Naive thymus-derived CD4-positive, alpha-beta T cell (primary cell): ENCODE measurements around the gene UBP1. TPM values are rescaled to one million over a fixed set of nuclear protein-coding genes. Genes with fewer than 3 reads are reported as not detected.
A peak's percentile ranks its signal among the peaks of the same experiment; 100 is the strongest.

ENCODE experiments used
- ATAC-seq: fragments of 150-1000 bp; cut with Tn5 transposase; 2 replicates; pipeline ENCODE4 v1.10.0; 2021; ENCODE audit warnings: mild to moderate bottlenecking, moderate library complexity
- CTCF ChIA-PET: fragments of 350-600 bp; sonication (Branson Sonifier 250); formaldehyde crosslinking; loops from one replicate; lab custom pipeline; 2021; ENCODE audit warnings: antibody characterized with exemption; lab: Charles Lee
- POLR2A ChIA-PET: fragments of 350-600 bp; sonication (Branson Sonifier 250); formaldehyde crosslinking; loops from one replicate; lab custom pipeline; 2021; ENCODE audit warnings: antibody characterized with exemption, inconsistent platforms; lab: Charles Lee
- DNase-seq, 9 donors: peaks; one replicate each; pipeline versions ENCODE4 v3.0.0 to v3.0.0-alpha.2; 2020 to 2022; ENCODE audit warnings: mixed read lengths in 1 of 9
- H3K27ac ChIP-seq: one replicate; pipeline ENCODE4 v1.7.0; 2013; ENCODE audit warnings: mild to moderate bottlenecking, low read depth, low read length, moderate library complexity
- H3K27me3 ChIP-seq, 2 donors: one replicate each; pipeline ENCODE4 v1.7.0; 2013; ENCODE audit warnings: low read length in 2 of 2, mild to moderate bottlenecking in 2 of 2, moderate library complexity in 2 of 2; ENCODE audit not compliant: control insufficient read depth in 2 of 2, insufficient read depth in 2 of 2
- H3K36me3 ChIP-seq, 3 experiments: 1 replicate in 2 of 3; 2 replicates in 1 of 3; pipeline ENCODE4 v1.7.0; 2013; ENCODE audit warnings: low read length in 3 of 3, mild to moderate bottlenecking in 3 of 3, moderate library complexity in 1 of 3; ENCODE audit not compliant: insufficient read depth in 3 of 3, control insufficient read depth in 2 of 3
- H3K4me1 ChIP-seq, 2 donors: one replicate each; pipeline ENCODE4 v1.7.0; 2013; ENCODE audit warnings: low read length in 2 of 2, mild to moderate bottlenecking in 2 of 2, moderate library complexity in 1 of 2; ENCODE audit not compliant: control insufficient read depth in 2 of 2, insufficient read depth in 2 of 2
- H3K4me3 ChIP-seq: 2 replicates; pipeline ENCODE4 v1.7.0; 2013; ENCODE audit warnings: mild to moderate bottlenecking, low read length
- H3K9me3 ChIP-seq, 3 experiments: 1 replicate in 2 of 3; 2 replicates in 1 of 3; pipeline ENCODE4 v1.7.0; 2013; ENCODE audit warnings: low read length in 3 of 3; ENCODE audit not compliant: control insufficient read depth in 2 of 3
- H3K27ac Mint-ChIP-seq, 9 donors: one replicate each; pipeline ENCODE4 v1.8.0; 2020 to 2022; ENCODE audit warnings: mixed read lengths in 9 of 9, mild to moderate bottlenecking in 8 of 9, moderate library complexity in 5 of 9, inconsistent platforms in 2 of 9
- H3K27me3 Mint-ChIP-seq, 5 donors: one replicate each; pipeline ENCODE4 v1.8.0; 2021 to 2022; ENCODE audit warnings: mixed read lengths in 5 of 5, mild to moderate bottlenecking in 1 of 5
- H3K36me3 Mint-ChIP-seq, 5 donors: one replicate each; pipeline ENCODE4 v1.8.0; 2020 to 2022; ENCODE audit warnings: mixed read lengths in 5 of 5, mild to moderate bottlenecking in 3 of 5, inconsistent platforms in 1 of 5
- H3K4me1 Mint-ChIP-seq, 7 donors: one replicate each; pipeline ENCODE4 v1.8.0; 2020 to 2022; ENCODE audit warnings: mixed read lengths in 7 of 7, mild to moderate bottlenecking in 3 of 7, inconsistent platforms in 1 of 7
- H3K4me3 Mint-ChIP-seq, 10 donors: one replicate each; pipeline ENCODE4 v1.8.0; 2020 to 2022; ENCODE audit warnings: mild to moderate bottlenecking in 10 of 10, mixed read lengths in 10 of 10, moderate library complexity in 6 of 10, inconsistent platforms in 2 of 10
- H3K9me3 Mint-ChIP-seq, 11 donors: one replicate each; pipeline ENCODE4 v1.8.0; 2020 to 2022; ENCODE audit warnings: mixed read lengths in 11 of 11, mild to moderate bottlenecking in 4 of 11, inconsistent platforms in 1 of 11, moderate library complexity in 1 of 11
- intact Hi-C, 2 donors: fragments of 100-400 bp; cut with micrococcal nuclease; formaldehyde crosslinking; loops; one replicate each; pipeline ENCODE4 v1.15.1; 2023
- polyA plus RNA-seq, 2 donors: library from polyadenylated mRNA; unstranded; fragments of 300-500 nt; fragmentation: Illumina TruSeq; gene quantifications; one replicate each; pipeline ENCODE4 v1.2.3, GENCODE V29; 2021
- total RNA-seq, 6 experiments: library from RNA in 5 of 6; stranded (reverse) in 5 of 6; gene quantifications; 1 replicate in 5 of 6; 2 replicates in 1 of 6; pipeline ENCODE4 v1.2.3 and lab custom pipeline; 2021 to 2026

The UBP1 gene
- total and polyA plus RNA-seq, 7 experiments from 2014 or later: 9.9 to 116 (median 81.9) TPM

DNA sequence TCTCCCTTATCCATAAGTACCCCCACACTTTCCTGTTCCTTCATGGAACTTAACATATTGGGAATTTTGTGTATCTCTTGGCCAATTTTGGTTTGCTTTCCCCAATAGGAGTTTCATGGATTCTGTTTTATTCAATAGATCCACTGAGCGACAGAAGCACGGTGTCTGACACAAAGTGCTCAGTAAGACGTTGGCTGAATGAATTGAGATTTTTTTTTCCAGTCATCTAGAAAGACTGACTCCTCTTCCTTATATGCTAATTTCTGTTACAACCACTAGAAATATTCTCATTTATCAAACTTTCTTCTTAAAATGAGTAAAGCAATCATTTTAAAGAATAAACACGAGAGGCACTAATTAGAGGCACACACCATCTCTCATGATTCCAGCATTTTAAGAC lies 48.1 kb downstream of the UBP1 start:
- H3K4me1 Mint-ChIP-seq: peaks cover 0 to 15% (median 0%) of the 10 kb centered on the region in 7 donors
- H3K27me3 Mint-ChIP-seq: no peaks in the 10 kb centered on the region
- DNase-seq: no peak
- H3K9me3 ChIP-seq: no peaks in the 10 kb centered on the region
- ChIA-PET CTCF (no interaction called here), POLR2A (no interaction called here)
- H3K4me3 ChIP-seq: no peak overlapping the region
- H3K4me3 Mint-ChIP-seq: no peak overlapping the region
- no peaks in the 10 kb centered on the region for H3K9me3 Mint-ChIP-seq
- no peak for ATAC-seq
- intact Hi-C loops: no loop called here
- peak overlapping the region in 5 of 9 donors; percentile 18 to 71 (median 49) for H3K27ac Mint-ChIP-seq
- H3K36me3 Mint-ChIP-seq: peaks cover 23 to 64% (median 39%) of the 10 kb centered on the region in 5 donors
- no peaks in the 10 kb centered on the region for H3K4me1 ChIP-seq
- H3K27me3 ChIP-seq: no peaks in the 10 kb centered on the region
- H3K27ac ChIP-seq: no peak overlapping the region
- H3K36me3 ChIP-seq: peaks cover 15 to 76% (median 20%) of the 10 kb centered on the region in 3 experiments

- CTCF ChIA-PET: no interaction called here
- POLR2A ChIA-PET: no interaction called here
- intact Hi-C loops: no loop called here
- Histone ChIP-seq H3K4me3 (no peak overlapping the region), H3K36me3 (peaks cover 15 to 76% (median 20%) of the 10 kb centered on the region in 3 experiments), H3K4me1 (no peaks in the 10 kb centered on the region), H3K27ac (no peak overlapping the region), H3K27me3 (no peaks in the 10 kb centered on the region), H3K9me3 (no peaks in the 10 kb centered on the region)
- Mint-ChIP-seq H3K4me3 (no peak overlapping the region), H3K9me3 (no peaks in the 10 kb centered on the region), H3K27ac (peak overlapping the region in 6 of 9 donors; percentile 5 to 71 (median 32)), H3K4me1 (peaks cover 0 to 18% (median 4%) of the 10 kb centered on the region in 7 donors), H3K27me3 (no peaks in the 10 kb centered on the region), H3K36me3 (peaks cover 20 to 64% (median 32%) of the 10 kb centered on the region in 5 donors)
- no peak for DNase-seq
- no peak for ATAC-seq
These were observed 48.8 kb downstream of the UBP1 start for GRCh38 chr3:33391255-33391995.

DNA sequence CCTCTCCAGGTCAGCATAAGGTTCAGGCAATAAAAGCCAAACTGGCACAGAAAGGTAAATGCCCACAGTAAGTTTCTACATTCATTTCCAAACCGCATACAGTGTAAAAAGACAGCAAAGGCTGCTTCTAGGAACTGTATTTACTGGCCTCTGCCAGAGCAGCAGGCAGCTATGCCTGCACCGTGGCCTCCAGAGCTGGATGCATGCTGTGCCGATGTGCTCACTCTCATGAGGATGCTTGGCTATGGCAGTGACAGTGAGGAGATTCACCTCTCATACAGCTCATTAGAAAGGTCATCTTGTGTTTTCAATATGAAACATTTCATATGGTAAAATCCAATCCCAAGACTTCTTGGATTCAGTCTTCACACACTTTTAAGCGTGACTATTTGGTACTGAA lies 50.3 kb downstream of the UBP1 start:
- Mint-ChIP-seq H3K27ac (peak overlapping the region in 1 of 9 donors; percentile 14), H3K36me3 (peaks cover 19 to 52% (median 30%) of the 10 kb centered on the region in 5 donors), H3K27me3 (no peaks in the 10 kb centered on the region), H3K4me3 (no peak overlapping the region), H3K9me3 (no peaks in the 10 kb centered on the region), H3K4me1 (peaks cover 0 to 30% (median 6%) of the 10 kb centered on the region in 7 donors)
- H3K9me3 ChIP-seq: no peaks in the 10 kb centered on the region
- no peak for ATAC-seq
- no peak for DNase-seq
- ChIA-PET CTCF (no interaction called here), POLR2A (no interaction called here)
- no peaks in the 10 kb centered on the region for H3K27me3 ChIP-seq
- intact Hi-C loops: loop anchor here in 1 of 2 donors (5.0 kb wide), 1 partner anchor 47 kb away; no protein-coding TSS in a partner anchor
- no peak overlapping the region for H3K4me3 ChIP-seq
- H3K4me1 ChIP-seq: no peaks in the 10 kb centered on the region
- H3K36me3 ChIP-seq: peaks cover 10 to 68% (median 15%) of the 10 kb centered on the region in 3 experiments
- no peak overlapping the region for H3K27ac ChIP-seq

- no peaks in the 10 kb centered on the region for H3K27me3 Mint-ChIP-seq
- Histone ChIP-seq H3K4me1 (no peaks in the 10 kb centered on the region), H3K36me3 (peaks cover 10 to 60% (median 15%) of the 10 kb centered on the region in 3 experiments), H3K9me3 (no peaks in the 10 kb centered on the region), H3K27ac (no peak overlapping the region), H3K4me3 (no peak overlapping the region), H3K27me3 (no peaks in the 10 kb centered on the region)
- intact Hi-C loops: loop anchor here in 1 of 2 donors (5.0 kb wide), 1 partner anchor 49 kb away; no protein-coding TSS in a partner anchor
- no peaks in the 10 kb centered on the region for H3K9me3 Mint-ChIP-seq
- H3K4me3 Mint-ChIP-seq: no peak overlapping the region
- H3K36me3 Mint-ChIP-seq: peaks cover 19 to 50% (median 30%) of the 10 kb centered on the region in 5 donors
- DNase-seq: no peak
- peak overlapping the region in 2 of 9 donors; percentile 21 to 58 for H3K27ac Mint-ChIP-seq
- ATAC-seq: no peak
- POLR2A ChIA-PET: no interaction called here
- H3K4me1 Mint-ChIP-seq: peaks cover 0 to 30% (median 6%) of the 10 kb centered on the region in 7 donors
- CTCF ChIA-PET: interaction anchor here (0.7 to 0.8 kb wide), 2 partner anchors 15 to 19 kb away, joined by 3 read pairs; no protein-coding TSS in a partner anchor
These were observed 51.7 kb downstream of the UBP1 start for GRCh38 chr3:33388374-33389100.

- no peaks in the 10 kb centered on the region for H3K9me3 ChIP-seq
- H3K36me3 ChIP-seq: peaks cover 2 to 42% (median 6%) of the 10 kb centered on the region in 3 experiments
- no peak overlapping the region for H3K4me3 ChIP-seq
- Mint-ChIP-seq H3K4me3 (no peak overlapping the region), H3K27ac (peak overlapping the region in 2 of 9 donors; percentile 24 to 53), H3K4me1 (peaks cover 0 to 19% (median 5%) of the 10 kb centered on the region in 7 donors), H3K36me3 (peaks cover 10 to 35% (median 24%) of the 10 kb centered on the region in 5 donors), H3K27me3 (no peaks in the 10 kb centered on the region), H3K9me3 (no peaks in the 10 kb centered on the region)
- POLR2A ChIA-PET: no interaction called here
- CTCF ChIA-PET: interaction anchor here (2.2 kb wide), 1 partner anchor 14 kb away, joined by 6 read pairs; no protein-coding TSS in a partner anchor
- H3K27me3 ChIP-seq: no peaks in the 10 kb centered on the region
- ATAC-seq (no peak), DNase-seq (no peak)
- intact Hi-C loops: loop anchor here in 1 of 2 donors (5.0 kb wide), 1 partner anchor 51 kb away; no protein-coding TSS in a partner anchor
- no peaks in the 10 kb centered on the region for H3K4me1 ChIP-seq
- H3K27ac ChIP-seq: no peak overlapping the region
These were observed 53.6 kb downstream of the UBP1 start for GRCh38 chr3:33386631-33387030.

DNA sequence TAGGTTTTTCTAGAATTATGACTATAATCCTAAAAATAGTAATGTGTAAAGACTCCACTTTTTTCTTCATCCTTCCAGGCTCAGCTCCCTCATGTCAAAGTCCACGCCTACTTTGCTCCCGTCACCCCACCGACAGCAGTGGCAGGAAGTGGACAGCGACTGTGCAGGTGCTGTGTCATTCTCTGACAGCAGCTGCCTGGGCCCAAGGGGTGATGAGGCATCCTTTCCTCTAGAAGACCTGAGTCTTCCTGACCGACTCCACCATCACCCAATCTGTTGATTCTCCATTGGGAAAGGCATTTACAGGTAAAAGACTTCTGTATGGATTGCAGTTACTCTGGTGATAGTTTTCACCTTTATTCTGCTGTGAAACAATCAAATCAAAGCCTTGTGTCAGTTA lies 54.8 kb downstream of the UBP1 start:
- H3K4me1 Mint-ChIP-seq: peaks cover 0 to 15% (median 5%) of the 10 kb centered on the region in 7 donors
- peaks cover 0 to 30% (median 0%) of the 10 kb centered on the region in 3 experiments for H3K36me3 ChIP-seq
- H3K27me3 ChIP-seq: no peaks in the 10 kb centered on the region
- H3K9me3 ChIP-seq: no peaks in the 10 kb centered on the region
- no peak overlapping the region for H3K4me3 ChIP-seq
- ATAC-seq (peak; percentile 68), DNase-seq (peak in 2 of 9 donors; percentile 4 to 32)
- H3K4me3 Mint-ChIP-seq: no peak overlapping the region
- H3K36me3 Mint-ChIP-seq: peaks cover 6 to 25% (median 15%) of the 10 kb centered on the region in 5 donors
- CTCF ChIA-PET: interaction anchor here (0.5 to 2.2 kb wide), 3 partner anchors 8 to 27 kb away, joined by 3 to 6 read pairs (median 6); no protein-coding TSS in a partner anchor
- H3K4me1 ChIP-seq: no peaks in the 10 kb centered on the region
- no peaks in the 10 kb centered on the region for H3K9me3 Mint-ChIP-seq
- POLR2A ChIA-PET: no interaction called here
- H3K27me3 Mint-ChIP-seq: no peaks in the 10 kb centered on the region
- H3K27ac Mint-ChIP-seq: peak overlapping the region in 7 of 9 donors; percentile 13 to 78 (median 38)
- intact Hi-C loops: loop anchor here in 1 of 2 donors (5.0 kb wide), 1 partner anchor 52 kb away; no protein-coding TSS in a partner anchor
- no peak overlapping the region for H3K27ac ChIP-seq
